GM18502 (cell line): Measurements from ENCODE around the gene C1RL.

Experiments used
- ATAC-seq: cut with Tn5 transposase; IDR thresholded peaks from one replicate; pipeline ENCODE4 v1.9.1; 2021; ENCODE audit warnings: mild to moderate bottlenecking; ENCODE audit not compliant: unreplicated experiment, poor library complexity

The C1RL gene

GRCh38 chr12:7137908-7138307 is 28.9 kb upstream of the C1RL start:
- ATAC-seq, result no peak

- no peak for ATAC-seq
Observed at GRCh38 chr12:7136676-7137075, 27.7 kb upstream of the C1RL start.

GRCh38 chr12:7136071-7136470 is 27.1 kb upstream of the C1RL start:
- no peak for ATAC-seq

GRCh38 chr12:7134396-7135166 is 25.6 kb upstream of the C1RL start:
- no peak for ATAC-seq

GRCh38 chr12:7131502-7131866 is 22.5 kb upstream of the C1RL start:
- no peak for ATAC-seq

- ATAC-seq, result no peak
Observed at GRCh38 chr12:7130701-7131501, 21.9 kb upstream of the C1RL start.

GRCh38 chr12:7129872-7130691 is 21.1 kb upstream of the C1RL start, which contains the start of gene CLSTN3:
CLSTN3 (plus strand) TSS chr12:7130371; CDS start chr12:7130649, 278 bp downstream.
- ATAC-seq, result peak; percentile 76

- peak; percentile 29 for ATAC-seq
Observed at GRCh38 chr12:7129287-7129871, 20.4 kb upstream of the C1RL start.

GRCh38 chr12:7128681-7129286 is 19.8 kb upstream of the C1RL start, which contains the start of gene RBP5:
RBP5 (minus strand) TSS chr12:7128889; CDS start chr12:7128775, 114 bp downstream.
- ATAC-seq, result no peak

GRCh38 chr12:7127916-7128626 is 19.1 kb upstream of the C1RL start:
- ATAC-seq, result no peak

- ATAC-seq, result no peak
Observed at GRCh38 chr12:7125632-7126227, 16.7 kb upstream of the C1RL start.

GRCh38 chr12:7123806-7124522 is 14.9 kb upstream of the C1RL start:
- no peak for ATAC-seq

GRCh38 chr12:7122811-7123769 is 14.1 kb upstream of the C1RL start:
- no peak for ATAC-seq

- no peak for ATAC-seq
Observed at GRCh38 chr12:7121324-7121723, 12.3 kb upstream of the C1RL start.

- ATAC-seq, result no peak
Observed at GRCh38 chr12:7120166-7120565, 11.2 kb upstream of the C1RL start.

- ATAC-seq, result no peak
Observed at GRCh38 chr12:7118881-7119280, 9.9 kb upstream of the C1RL start.

GRCh38 chr12:7117670-7118069 is 8.7 kb upstream of the C1RL start:
- no peak for ATAC-seq
